NCI-H1105 treated with DMSO at 0.1 percent for 48 hours (cell line): ENCODE data around the gene GLIPR1.
"Not testable (repeated sequence)": the region's sequence is repeated elsewhere in the genome, so short reads cannot be mapped to it uniquely, and the experiment has no call there.

Experiments
- DNase-seq: peaks from one replicate; lab custom pipeline; 2025; lab: John Stamatoyannopoulos, UW

GLIPR1 gene

DNA sequence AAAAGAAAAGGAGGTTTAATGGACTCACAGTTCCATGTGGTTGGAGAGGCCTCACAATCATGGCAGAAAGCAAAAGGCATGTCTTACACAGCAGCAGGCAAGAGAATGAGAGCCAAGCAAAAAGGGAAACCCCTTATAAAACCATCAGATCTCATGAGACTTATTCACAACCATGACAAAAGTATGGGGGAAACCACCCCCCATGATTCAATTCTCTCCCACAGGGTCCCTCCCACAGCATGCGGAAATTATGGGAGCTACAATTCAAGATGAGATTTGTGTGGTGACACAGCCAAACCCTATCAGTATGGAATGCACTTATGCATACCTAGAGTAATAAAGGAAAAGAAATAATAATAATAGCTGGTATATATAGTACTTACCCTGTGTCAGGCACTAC, 4.5 kb upstream of the GLIPR1 start:
- DNase-seq: no peak

DNA sequence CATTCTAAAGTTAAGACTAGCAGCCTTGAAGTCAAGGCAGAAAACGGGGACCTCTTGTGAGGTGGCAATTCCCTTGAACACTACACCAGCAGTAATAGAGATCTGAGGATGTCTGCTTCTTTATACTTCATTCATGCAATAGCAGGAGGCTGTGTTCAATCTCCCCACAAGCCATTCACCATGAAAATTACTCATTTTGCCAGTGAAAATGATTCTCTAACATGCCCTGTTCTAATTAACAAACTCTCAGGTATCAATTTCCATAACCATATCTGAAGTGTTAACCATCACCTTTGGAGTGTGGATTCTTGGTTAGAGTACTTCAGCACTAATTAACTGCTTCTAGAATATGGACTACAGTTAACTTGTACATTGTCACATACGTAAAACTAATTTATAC, 3.4 kb upstream of the GLIPR1 start:
- no peak for DNase-seq

DNA sequence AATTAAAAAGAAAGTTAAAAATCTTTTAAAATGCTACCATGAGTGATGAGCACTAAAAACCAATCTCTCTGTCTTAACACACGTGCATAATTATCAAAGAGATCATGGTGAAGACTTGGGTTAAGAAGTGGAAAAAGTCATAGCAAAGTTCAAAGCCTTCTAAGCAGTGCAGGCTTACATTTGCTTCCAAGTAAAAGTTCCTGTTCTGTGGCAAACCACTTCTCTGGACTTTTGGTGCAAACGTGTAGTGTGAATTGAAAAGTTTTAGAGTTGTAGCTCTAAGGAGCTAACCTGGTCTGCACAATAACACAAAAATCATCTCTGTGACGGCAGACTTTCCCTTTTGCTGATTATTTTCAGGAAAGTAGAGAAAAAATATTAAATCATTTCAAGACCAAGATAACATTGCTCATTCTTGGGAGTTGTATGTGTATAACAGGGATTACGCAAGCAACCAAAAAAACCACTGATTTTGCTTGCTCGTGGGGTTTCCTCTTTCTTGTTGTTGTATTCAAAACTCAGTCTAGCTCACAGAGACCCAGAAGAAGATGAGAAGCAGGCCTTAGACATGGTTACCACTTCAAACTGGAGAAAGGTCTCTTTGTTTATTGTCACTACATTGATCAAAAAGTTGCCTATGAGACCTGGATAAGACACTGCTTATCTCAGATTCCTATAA, 2.3 kb upstream of the GLIPR1 start:
- DNase-seq: no peak

DNA sequence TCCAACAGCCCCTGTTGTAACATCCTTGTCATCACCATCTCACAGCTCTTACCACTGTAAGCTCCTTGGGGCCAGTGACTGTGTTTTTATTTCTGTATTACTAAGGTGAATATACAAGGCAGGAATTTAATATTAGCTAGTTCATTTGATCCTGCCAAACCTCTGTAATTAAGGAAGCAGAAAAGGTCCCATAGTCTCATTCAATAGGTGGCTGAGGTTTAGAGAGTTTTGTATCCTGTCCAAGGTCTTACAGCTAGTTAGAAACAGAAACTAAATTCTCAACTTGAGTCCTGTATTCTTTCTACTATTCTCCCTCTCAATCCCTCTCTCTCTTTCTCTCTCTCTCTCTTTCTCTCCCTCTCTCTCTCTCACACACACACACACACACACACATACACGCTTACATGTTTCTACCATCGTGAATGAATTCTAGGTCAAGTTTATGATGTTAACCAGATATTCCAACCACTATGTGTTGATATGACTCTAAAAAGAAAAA, 543 bp upstream of the GLIPR1 start:
- no peak for DNase-seq

DNA sequence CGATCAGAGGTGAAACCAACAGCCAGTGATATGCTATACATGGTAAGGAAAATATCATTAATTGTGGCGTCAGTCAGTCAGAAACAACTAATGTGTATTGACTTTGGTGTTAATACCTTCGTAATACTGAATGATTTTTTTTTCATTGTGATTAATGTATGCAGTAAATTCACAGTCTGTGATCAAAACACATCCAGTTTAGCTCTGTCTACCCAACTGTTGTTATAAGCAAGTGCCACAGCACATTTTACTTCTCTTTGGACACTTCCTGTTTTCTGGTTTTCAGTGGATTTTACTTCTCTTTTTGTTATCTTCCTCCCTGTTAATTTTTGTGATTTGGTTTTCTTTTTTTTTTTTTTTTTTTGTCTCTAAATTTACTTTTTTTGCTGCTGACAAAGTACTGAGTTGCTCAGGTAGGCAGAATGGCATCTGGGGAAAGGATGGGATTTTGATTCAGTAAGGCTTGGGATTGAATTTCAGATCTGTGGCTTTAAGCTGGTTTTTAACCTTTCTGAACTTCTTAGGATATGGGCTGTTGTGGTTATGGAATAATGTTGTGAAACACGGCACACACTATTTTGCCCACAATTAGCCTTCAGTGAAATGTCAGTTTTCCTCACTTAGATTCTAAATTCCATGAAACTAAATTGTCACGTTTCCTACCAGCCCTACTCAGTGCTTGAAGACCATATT, 604 bp downstream of the GLIPR1 start:
- no peak for DNase-seq

DNA sequence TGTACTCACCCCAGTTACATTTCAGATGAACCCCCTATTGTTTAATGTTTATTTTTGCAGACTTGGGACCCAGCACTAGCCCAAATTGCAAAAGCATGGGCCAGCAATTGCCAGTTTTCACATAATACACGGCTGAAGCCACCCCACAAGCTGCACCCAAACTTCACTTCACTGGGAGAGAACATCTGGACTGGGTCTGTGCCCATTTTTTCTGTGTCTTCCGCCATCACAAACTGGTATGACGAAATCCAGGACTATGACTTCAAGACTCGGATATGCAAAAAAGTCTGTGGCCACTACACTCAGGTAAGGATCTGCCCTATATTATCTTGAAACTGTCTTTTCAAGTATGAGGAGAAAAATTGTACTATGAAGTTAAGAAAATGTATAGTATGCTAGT, 1.2 kb downstream of the GLIPR1 start:
- DNase-seq: no peak

DNA sequence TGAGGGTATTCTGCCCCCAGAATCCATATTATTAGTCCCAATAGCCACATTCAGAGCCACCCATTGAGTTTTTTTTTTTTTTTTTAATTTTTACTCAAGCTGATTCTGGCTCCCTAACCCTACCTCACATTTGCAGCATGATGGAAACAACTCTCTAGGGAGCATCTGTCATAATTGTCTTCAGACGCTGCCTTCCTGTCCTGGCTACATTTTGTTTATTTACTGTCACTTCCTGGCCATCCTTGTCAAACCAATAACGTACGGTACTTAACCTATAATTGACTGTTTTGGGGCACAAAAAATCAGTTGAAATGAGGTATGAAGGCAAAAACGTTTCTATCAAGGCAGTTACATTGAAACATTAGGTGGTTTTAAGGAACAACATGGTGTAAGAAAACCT, 2.1 kb downstream of the GLIPR1 start:
- no peak for DNase-seq

DNA sequence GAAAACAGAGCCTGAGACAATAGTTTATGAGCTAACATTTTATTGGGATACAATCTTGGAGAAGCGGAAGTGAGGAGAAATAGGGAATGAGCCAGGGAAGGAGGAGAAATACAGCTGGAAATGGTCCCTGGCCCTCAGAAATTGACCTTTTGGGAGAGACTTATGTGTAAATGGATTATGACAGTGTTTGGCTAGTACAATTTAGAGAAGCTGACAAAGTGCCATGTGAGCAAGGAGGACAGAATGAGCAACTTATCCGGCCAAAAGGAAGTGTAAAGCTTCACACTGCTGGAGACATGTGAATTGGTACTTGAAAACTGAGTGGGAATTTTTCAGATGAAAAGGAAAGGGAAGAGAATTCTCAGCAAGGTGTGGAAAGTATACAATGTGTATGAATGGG, 2.9 kb downstream of the GLIPR1 start:
- no peak for DNase-seq

DNA sequence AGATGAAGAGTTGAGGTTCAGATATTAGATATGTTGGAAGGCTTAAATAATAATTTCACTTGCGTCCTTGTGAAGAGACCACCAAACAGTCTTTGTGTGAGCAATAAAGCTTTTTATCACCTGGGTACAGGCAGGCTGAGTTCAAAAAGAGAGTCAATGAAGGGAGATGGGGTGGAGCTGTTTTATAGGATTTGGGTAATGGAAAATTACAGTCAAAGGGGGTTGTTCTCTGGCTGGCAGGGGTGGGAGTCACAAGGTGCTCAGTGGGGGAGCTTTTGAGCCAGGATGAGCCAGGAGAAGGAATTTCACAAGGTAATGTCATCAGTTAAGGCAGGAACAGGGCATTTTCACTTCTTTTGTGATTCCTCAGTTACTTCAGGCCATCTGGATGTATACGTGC, 3.9 kb downstream of the GLIPR1 start:
- not testable (repeated sequence) for DNase-seq

DNA sequence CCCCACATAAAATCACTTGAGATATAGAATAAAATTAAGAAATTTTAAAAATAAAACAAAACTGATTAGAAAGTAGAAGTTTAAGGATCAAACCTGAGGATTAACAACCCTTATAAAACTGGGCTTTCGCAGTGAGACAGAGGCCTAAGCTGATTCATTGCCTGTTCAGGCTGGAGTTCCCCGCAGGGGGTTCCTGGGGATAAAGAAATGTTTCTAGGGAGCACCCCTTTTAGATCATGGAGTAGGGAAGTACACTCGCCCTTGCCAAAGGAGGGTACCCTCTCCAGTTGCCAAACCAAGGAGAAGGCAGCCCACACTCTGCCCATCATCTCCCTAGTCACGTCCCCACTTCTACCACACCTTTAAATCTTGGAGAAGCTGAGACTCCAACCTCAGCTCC, 6.8 kb downstream of the GLIPR1 start:
- DNase-seq: no peak

DNA sequence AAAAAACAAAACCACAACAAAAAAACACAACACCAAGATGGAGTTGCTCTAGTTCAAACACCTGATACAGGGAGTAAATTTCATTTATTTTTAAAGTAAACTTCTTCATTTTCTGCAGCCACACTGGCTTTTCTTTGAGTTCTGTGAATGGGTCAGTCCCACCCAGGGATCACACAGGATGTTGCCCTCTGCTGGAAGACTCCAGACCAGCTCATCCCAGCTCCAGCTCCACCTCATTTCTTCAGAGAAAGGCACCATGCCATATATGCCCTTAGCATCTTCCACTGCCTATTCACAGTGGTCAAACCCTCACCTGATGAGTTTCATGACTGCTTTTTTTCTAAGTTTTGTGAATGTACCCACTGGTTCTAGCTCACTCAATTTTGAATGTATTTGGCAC, 8.0 kb downstream of the GLIPR1 start:
- no peak for DNase-seq

GRCh38 chr12:75489187-75489586, 8.6 kb downstream of the GLIPR1 start:
- no peak for DNase-seq

DNA sequence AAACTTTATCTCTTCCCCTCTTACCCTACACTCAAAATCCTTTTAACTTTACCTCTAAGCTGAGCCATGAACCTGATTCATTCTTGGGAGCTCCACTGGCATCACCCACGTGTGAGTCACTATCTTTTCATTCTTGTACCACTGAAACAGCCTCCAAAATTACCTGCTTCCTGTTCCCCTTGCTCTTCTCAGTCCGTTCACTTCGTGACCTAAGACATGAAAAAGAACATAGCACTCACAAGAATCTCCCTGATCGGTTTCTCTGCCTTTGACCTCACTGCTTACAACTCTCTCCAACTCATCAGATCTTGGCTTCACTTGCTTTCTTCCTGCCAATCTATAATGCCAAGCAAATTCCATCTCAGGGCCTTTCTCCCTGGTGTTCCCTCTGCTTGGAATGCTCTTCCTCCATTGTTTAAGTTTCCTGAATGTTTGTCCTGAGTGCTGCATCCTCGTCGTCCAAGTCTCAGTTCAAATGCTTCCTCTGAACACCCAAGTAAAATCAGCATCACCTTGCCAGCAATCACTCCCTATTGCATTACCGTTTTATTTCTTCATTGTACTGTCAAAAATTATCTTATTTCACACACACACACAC, 9.2 kb downstream of the GLIPR1 start:
- no peak for DNase-seq

DNA sequence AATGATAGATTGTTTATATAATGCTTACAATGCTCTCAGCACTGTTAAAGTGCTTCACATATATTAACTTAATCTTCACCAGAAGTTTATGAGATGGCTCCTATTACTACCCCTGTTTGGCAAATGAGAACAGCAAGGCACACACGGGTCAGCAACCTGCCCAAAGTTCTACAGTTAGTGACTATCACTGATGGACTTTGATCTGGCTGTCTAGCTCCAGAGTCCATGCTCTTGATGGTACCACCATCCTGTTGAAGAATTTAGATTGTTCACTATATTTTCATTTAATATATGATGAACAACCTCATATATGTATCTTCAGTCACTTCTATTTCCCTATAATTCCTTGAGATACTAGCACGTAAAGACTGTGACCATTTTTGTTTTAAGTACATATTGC, 10.6 kb downstream of the GLIPR1 start:
- no peak for DNase-seq

GRCh38 chr12:75503459-75503858, 22.9 kb downstream of the GLIPR1 start:
- no peak for DNase-seq

- DNase-seq: no peak
These were observed 23.3 kb downstream of the GLIPR1 start for GRCh38 chr12:75503866-75504265.

- DNase-seq: peak; percentile 13
These were observed 25.3 kb downstream of the GLIPR1 start for GRCh38 chr12:75505706-75506312.

DNA sequence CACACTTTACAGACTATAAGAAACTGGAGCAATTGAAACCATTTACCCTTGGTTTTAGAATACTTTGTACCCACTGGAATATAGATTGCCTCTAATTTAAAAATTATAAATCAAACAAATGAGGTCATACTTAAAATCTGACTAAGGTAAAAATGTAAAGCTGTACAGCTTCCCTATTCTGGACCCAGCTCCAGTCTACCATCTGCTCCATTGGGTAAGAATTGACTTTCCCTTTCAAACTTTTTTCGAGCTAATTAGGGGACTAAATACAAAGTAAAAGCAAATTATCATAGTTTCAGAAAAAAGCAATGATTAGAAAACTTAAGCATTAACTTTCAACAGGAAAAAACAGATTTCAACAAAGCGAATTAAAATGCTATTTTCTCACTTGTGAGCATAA, 26.5 kb downstream of the GLIPR1 start:
- no peak for DNase-seq

DNA sequence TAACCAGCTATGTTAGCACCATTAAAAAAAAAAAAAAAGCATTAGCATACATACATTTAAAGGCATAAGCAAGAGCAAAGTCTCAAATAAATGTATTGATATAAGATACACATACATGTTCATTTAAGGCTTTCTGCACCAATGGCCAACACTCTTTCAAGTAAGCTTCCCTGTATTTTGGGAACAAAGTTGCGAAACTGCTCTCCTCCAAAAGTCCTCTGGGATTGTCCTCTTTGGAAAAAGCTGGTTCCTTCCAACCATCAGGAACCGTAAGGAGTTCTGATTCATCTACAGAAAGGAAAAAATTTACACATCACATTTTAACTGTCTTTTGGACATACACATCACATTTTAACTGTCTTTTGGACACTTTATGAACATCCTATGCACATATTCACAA, 27.6 kb downstream of the GLIPR1 start:
- DNase-seq: no peak

DNA sequence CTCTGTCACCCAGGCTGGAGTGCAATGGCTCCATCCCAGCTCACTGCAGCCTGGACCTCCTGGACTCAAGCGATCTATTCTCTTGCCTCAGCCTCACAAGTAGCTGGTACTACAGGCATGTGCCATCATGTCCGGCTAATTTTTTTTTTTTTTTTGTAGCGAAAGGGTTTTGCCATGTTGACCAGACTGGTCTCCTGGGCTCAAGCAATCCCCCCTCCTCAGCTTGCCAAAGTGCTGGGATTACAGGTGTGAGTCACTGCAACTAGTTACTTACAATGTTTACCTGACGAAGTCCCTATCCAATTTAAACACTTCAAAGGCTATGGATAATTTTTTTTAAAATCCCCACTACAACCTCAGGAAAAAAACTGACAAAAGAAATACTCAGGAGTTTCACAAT, 29.1 kb downstream of the GLIPR1 start:
- DNase-seq: no peak

DNA sequence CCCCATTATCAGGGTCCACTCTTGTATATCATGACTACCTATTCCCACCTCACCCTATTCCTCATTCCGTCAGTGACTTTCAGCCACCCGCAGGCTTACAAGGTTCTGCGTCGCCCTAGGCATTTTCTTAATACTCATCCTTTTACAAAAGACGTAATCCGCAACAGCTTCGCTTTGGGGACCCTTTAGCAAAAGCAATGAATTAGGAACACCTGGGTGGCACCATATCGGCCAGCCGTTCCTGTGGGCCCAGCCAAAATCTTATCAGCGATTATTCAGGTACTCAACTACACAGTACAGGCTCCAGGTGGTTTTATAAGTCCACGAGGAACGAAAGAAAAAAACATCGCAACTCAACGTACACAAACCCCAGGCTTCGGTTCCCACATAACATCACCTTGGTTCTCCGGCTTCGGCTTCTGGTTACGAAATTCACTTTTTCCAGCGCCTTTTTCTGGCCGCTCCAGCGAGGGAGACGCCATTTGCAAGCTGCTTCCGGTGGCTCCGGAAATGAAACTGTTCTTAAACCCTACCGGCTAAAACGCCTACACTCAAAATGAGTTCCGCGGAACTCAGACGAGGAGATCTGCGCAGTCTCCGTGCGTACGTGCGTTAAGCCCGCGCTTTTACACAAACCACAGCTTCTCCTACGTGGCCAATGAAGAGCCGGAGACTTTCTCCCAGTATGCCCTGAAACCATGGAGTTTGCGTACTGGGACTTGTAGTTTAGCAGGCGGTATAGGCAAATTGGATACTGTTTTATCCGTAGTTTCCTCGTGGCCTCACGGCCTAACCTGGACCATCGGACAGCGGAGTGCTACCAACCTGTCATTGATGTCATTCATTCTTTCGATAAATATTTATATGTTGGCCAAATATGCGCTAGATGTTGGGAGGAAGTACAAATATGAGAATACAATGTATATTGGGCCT, 30.8 kb downstream of the GLIPR1 start, which contains the start of gene KRR1:
KRR1 (minus strand) TSS at position 494 of the 933 bp plus-strand sequence; CDS start at position 482, 12 bp downstream.
- peak; percentile 96 for DNase-seq

DNA sequence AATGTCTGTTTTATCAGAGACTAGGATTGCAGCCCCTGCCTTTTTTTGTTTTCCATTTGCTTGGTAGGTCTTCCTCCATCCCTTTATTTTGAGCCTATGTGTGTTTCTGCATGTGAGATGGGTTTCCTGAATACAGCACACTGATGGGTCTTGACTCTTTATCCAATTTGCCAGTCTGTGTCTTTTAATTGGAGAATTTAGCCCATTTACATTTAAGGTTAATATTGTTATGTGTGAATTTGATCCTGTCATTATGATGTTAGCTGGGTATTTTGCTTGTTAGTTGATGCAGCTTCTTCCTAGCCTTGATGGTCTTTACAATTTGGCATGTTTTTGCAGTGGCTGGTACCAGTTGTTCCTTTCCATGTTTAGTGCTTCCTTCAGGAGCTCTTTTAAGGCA, 40.7 kb downstream of the GLIPR1 start:
- not testable (repeated sequence) for DNase-seq
